Body of pancreas (tissue), 4 donors: ENCODE data around the gene ALS2CL. TPM values are rescaled to one million over a fixed set of nuclear protein-coding genes. Genes with fewer than 3 reads are reported as not detected.
"Not testable (repeated sequence)": the region's sequence is repeated elsewhere in the genome, so short reads cannot be mapped to it uniquely, and the experiment has no call there.

Source experiments
- ATAC-seq: fragments of 150-250 bp; one replicate; pipeline ENCODE4 v1.9.1; 2016
- DNase-seq, 4 donors: peaks; one replicate each; pipeline ENCODE4 v3.0.0-alpha.2; 2019
- H3K27ac ChIP-seq, 4 donors: fragments of 200-600 bp; sonication (generic); 1 replicate in 3 of 4; 2 replicates in 1 of 4; pipeline versions ENCODE4 v1.5.1 to v1.6.1; 2016 to 2019; ENCODE audit warnings: mild to moderate bottlenecking in 1 of 4, mixed read lengths in 1 of 4, moderate library complexity in 1 of 4
- H3K27me3 ChIP-seq, 2 donors: fragments of 200-600 bp; sonication (generic); one replicate each; pipeline ENCODE4 v1.6.0; 2016; ENCODE audit warnings: mild to moderate bottlenecking in 1 of 2
- H3K36me3 ChIP-seq, 2 donors: fragments of 200-600 bp; sonication (generic); replicated peaks in 1 of 2; 2 replicates each; pipeline ENCODE4 v1.5.1; 2016; ENCODE audit warnings: low read depth in 2 of 2; ENCODE audit not compliant: insufficient read depth in 1 of 2
- H3K4me1 ChIP-seq: fragments of 200-600 bp; sonication (generic); one replicate; pipeline ENCODE4 v1.6.0; 2016
- H3K4me3 ChIP-seq, 2 donors: fragments of 200-600 bp; sonication (generic); 1 replicate in 1 of 2; 2 replicates in 1 of 2; pipeline ENCODE4 v1.5.1; 2016 to 2019
- H3K9me3 ChIP-seq, 3 donors: fragments of 200-600 bp; sonication (generic); 1 replicate in 2 of 3; 2 replicates in 1 of 3; pipeline ENCODE4 v1.5.1; 2016
- POLR2A ChIP-seq, 3 donors: fragments of 450-650 bp; IDR thresholded peaks; one replicate each; pipeline ENCODE4 v1.6.1; 2016; ENCODE audit warnings: antibody characterized with exemption in 3 of 3, mild to moderate bottlenecking in 2 of 3
- WGBS, 2 donors: methylation state at CpG; one replicate each; pipeline ENCODE4 v1.1.5; 2017; 5-methylcytosine and 5-hydroxymethylcytosine counted together
- intact Hi-C: fragments of 100-400 bp; cut with DNase I; formaldehyde crosslinking; loops from one replicate; pipeline ENCODE4 v1.15.1; 2023
- total RNA-seq, 2 donors: library from RNA; depleted of rRNA; stranded (reverse); fragments of >200 nt; gene quantifications; one replicate each; pipeline ENCODE4 v1.1.0, GENCODE V29; 2016
- TF ChIP-seq, protein P1 (sequence below), 7 experiments: fragments of 450-650 bp in 4 of 7; fragments of 200-600 bp in 3 of 7; sonication (generic) in 3 of 7; IDR thresholded peaks; one replicate each; pipeline ENCODE4 v1.5.1; 2016 to 2019; ENCODE audit warnings: antibody characterized with exemption in 7 of 7

ALS2CL gene, protein sequence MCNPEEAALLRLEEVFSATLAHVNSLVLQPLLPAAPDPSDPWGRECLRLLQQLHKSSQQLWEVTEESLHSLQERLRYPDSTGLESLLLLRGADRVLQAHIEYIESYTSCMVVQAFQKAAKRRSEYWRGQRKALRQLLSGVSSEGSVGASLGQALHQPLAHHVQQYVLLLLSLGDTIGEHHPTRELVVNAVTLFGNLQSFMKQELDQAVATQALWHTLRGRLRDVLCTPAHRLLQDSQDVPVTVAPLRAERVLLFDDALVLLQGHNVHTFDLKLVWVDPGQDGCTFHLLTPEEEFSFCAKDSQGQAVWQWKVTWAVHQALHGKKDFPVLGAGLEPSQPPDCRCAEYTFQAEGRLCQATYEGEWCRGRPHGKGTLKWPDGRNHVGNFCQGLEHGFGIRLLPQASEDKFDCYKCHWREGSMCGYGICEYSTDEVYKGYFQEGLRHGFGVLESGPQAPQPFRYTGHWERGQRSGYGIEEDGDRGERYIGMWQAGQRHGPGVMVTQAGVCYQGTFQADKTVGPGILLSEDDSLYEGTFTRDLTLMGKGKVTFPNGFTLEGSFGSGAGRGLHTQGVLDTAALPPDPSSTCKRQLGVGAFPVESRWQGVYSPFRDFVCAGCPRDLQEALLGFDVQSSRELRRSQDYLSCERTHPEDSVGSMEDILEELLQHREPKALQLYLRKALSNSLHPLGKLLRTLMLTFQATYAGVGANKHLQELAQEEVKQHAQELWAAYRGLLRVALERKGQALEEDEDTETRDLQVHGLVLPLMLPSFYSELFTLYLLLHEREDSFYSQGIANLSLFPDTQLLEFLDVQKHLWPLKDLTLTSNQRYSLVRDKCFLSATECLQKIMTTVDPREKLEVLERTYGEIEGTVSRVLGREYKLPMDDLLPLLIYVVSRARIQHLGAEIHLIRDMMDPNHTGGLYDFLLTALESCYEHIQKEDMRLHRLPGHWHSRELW
- total RNA-seq, result 10 to 100 TPM; 30.3 to 48.5 TPM

DNA sequence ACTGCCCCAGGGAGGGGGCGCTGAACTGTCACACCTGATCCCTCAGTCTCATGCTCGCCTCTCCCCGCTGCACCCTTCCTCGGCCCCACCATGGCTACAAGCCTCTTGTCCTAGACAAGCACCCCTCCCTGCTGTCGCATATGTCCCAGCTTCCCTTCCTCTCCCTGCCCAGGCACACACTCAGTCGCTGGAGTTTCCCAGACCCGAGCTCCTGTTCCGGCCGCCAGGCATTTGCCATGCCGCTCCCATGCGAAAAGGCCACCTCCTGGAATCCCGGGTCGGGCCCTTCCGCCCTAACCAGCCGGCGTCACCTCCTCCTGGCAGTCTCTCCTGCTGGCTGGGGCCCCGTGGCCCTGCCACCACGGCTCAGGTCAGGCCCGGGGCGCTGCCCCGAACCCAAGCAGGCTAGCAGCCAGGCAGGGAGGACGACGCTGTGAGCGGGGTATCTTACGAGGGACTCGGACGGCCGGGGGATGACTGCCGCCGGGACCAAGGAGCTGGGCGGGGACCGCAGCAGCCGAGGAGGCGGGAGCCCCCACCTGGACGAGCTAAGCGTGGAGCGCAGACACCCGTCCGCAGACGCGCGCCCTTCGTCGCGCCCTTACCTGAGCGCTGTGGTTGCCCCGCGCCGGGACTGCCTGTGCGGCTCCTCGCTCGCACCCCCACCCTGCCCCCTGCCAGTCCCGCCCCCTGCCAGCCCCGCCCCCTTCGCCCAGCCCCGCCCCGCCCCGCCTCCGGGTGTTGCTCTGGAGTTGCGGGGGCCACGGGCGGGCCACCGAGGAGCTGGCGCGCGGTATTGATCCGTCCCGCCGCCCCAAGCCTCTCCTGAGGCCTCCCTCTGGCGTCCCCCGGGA lies at the start of gene ALS2CL:
Gene ALS2CL, minus strand, starts transcription at position 642 of the 854 bp plus-strand sequence. CDS start 4,239 bp downstream, outside the sequence.
- no peaks in the 10 kb centered on the region for H3K9me3 ChIP-seq
- peak; percentile 65 for ATAC-seq
- H3K4me3 ChIP-seq, result peak within 1 kb of the TSS; percentile 38 to 64
- DNase-seq, result peak; percentile 74 to 81 (median 78)
- no peaks in the 10 kb centered on the region for H3K36me3 ChIP-seq
- intact Hi-C loops, result no loop called here
- no peaks in the 10 kb centered on the region for H3K27me3 ChIP-seq
- TF ChIP-seq POLR2A (IDR thresholded peaks at IDR 0.05), result peak; percentile 82 to 89 (median 84)
- TF ChIP-seq, protein P1, sequence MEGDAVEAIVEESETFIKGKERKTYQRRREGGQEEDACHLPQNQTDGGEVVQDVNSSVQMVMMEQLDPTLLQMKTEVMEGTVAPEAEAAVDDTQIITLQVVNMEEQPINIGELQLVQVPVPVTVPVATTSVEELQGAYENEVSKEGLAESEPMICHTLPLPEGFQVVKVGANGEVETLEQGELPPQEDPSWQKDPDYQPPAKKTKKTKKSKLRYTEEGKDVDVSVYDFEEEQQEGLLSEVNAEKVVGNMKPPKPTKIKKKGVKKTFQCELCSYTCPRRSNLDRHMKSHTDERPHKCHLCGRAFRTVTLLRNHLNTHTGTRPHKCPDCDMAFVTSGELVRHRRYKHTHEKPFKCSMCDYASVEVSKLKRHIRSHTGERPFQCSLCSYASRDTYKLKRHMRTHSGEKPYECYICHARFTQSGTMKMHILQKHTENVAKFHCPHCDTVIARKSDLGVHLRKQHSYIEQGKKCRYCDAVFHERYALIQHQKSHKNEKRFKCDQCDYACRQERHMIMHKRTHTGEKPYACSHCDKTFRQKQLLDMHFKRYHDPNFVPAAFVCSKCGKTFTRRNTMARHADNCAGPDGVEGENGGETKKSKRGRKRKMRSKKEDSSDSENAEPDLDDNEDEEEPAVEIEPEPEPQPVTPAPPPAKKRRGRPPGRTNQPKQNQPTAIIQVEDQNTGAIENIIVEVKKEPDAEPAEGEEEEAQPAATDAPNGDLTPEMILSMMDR (IDR thresholded peaks at IDR 0.05), result peak in 1 of 7 experiments; percentile 2
- peaks cover 55% of the 10 kb centered on the region for H3K4me1 ChIP-seq
- peak within 1 kb of the TSS; percentile 78 to 89 (median 86) for H3K27ac ChIP-seq
- WGBS, 2 donors, result 0 to 1% methylated on average over 14 to 44 of the region's 71 CpGs

DNA sequence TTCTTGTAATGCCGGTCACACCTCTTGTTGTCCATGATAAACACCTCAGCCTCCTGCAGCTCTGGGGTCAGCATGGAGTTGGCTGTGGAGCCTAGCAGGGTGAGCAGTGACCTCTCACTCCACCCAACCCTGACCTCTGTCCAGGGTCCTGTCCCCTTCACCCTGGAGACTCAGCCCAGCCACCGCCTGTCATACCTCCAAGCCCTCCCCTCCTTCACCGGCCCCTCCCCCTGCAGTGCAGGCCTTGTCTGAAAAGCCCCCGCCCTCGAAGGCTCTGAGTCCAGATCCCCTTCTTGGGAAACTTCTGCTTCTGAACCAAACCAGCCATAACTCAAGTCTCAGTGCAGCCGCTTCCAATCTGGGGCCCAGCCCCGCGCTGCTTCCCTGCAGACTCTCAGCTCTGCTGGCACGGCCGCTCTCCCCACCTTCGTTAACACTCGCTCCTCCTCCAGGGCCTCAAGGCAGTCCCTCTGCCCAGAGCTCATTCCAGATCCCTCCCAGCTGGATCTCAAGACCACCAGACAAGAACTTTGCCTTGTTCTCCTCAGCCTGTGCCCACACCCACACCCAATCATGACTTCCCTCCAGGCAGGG lies 49.6 kb upstream of the ALS2CL start:
- Histone ChIP-seq H3K27me3 (no peaks in the 10 kb centered on the region), H3K4me3 (no peak overlapping the region), H3K36me3 (no peaks in the 10 kb centered on the region), H3K4me1 (no peaks in the 10 kb centered on the region), H3K27ac (no peak overlapping the region), H3K9me3 (no peaks in the 10 kb centered on the region)
- TF ChIP-seq, protein P1 (IDR thresholded peaks at IDR 0.05), result no peak
- no peak for TF ChIP-seq POLR2A (IDR thresholded peaks at IDR 0.05)
- no peak for ATAC-seq
- no peak for DNase-seq
- intact Hi-C loops, result no loop called here
- 88 to 89% methylated on average over 8 to 12 of the region's 12 CpGs for WGBS, 2 donors

DNA sequence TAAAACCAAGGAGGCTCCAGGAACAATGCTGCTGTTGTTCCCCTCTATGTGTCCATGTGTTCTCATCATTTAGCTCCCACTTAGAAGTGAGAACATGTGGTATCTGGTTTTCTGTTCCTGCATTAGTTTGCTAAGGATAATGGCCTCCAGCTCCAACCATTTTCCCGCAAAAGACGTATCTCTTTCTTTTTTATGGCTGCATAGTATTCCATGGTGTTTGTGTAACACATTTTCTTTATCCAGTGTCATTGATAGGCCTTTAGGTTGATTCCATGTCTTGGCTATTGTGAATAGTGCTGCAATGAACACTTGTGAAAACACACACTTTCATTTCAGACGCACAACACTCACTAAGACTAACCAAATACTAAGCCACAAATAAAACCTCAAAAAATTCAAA lies 46.1 kb upstream of the ALS2CL start:
- H3K27me3 ChIP-seq, H3K9me3 ChIP-seq, H3K4me3 ChIP-seq, H3K36me3 ChIP-seq, DNase-seq, intact Hi-C loops, ATAC-seq, H3K27ac ChIP-seq, H3K4me1 ChIP-seq: not testable (repeated sequence)
- 96 to 99% methylated on average over 3 of the region's 3 CpGs for WGBS, 2 donors

DNA sequence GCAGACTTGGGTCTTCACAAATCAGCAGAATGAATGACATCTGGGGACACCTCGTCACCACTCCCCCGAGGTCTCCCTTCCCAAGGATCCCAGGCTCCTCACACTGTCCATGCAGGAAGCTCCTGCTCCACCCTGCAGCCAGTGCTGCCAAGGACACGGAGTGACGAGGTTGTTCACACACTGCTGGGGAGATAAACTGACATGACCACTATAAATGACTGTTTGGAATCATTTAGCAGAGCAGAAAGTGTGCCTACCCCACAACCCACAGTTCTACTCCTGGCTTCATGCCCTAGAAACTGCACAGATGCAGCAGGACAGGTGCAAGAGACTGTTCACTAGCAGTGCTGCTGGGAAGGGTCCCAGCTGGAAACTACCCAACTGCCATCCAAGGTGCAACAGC lies 43.9 kb upstream of the ALS2CL start:
- DNase-seq (peak in 3 of 4 donors; percentile 31 to 43 (median 31)), ATAC-seq (peak; percentile 40)
- no peaks in the 10 kb centered on the region for H3K36me3 ChIP-seq
- no peak overlapping the region for H3K4me3 ChIP-seq
- WGBS, 2 donors, result 14 to 24% methylated on average over 4 of the region's 4 CpGs
- intact Hi-C loops, result no loop called here
- TF ChIP-seq, protein P1 (IDR thresholded peaks at IDR 0.05), result no peak
- no peak for TF ChIP-seq POLR2A (IDR thresholded peaks at IDR 0.05)
- peaks cover 4% of the 10 kb centered on the region for H3K4me1 ChIP-seq
- H3K9me3 ChIP-seq, result no peaks in the 10 kb centered on the region
- no peaks in the 10 kb centered on the region for H3K27me3 ChIP-seq
- H3K27ac ChIP-seq, result no peak overlapping the region
